OCI-LY7 (cell line): ENCODE data around the gene NTMT1. TPM values are rescaled to one million over a fixed set of nuclear protein-coding genes. Genes with fewer than 3 reads are reported as not detected.

ENCODE experiments used
- BruUV-seq: library from RNA; stranded (reverse); fragments of 400-500 nt; replicated peaks from 2 replicates; lab custom pipeline; 2021; lab: Mats Ljungman, UMichigan
- CTCF ChIA-PET: fragments of 300-600 bp; sonication (Branson Sonifier 250); formaldehyde crosslinking; loops from one replicate; lab custom pipeline; 2022; ENCODE audit warnings: antibody characterized with exemption; ENCODE audit not compliant: unreplicated experiment; lab: Charles Lee
- POLR2A ChIA-PET: fragments of 300-600 bp; sonication (Branson Sonifier 250); formaldehyde crosslinking; loops from one replicate; lab custom pipeline; 2022; ENCODE audit warnings: antibody characterized with exemption; lab: Charles Lee
- DNase-seq: peaks from one replicate; pipeline ENCODE4 v3.0.0-alpha.2; 2015; ENCODE audit warnings: low spot score
- H2AFZ ChIP-seq: fragments of 200-600 bp; sonication (generic), shearing (Covaris generic); 2 replicates; pipeline ENCODE4 v1.6.1; 2014; ENCODE audit warnings: mild to moderate bottlenecking, antibody characterized with exemption, low read length, moderate library complexity
- H3K27ac ChIP-seq: fragments of 200-600 bp; sonication (generic); 2 replicates; pipeline ENCODE4 v1.5.1; 2014; ENCODE audit warnings: mixed run types, low read depth, mild to moderate bottlenecking, moderate library complexity, low read length, inconsistent platforms; ENCODE audit not compliant: poor library complexity, severe bottlenecking
- H3K36me3 ChIP-seq: fragments of 200-600 bp; sonication (generic); 2 replicates; pipeline ENCODE4 v1.6.1; 2014; ENCODE audit warnings: mild to moderate bottlenecking, antibody characterized with exemption, low read length, moderate library complexity, mixed read lengths; ENCODE audit not compliant: insufficient read depth
- H3K4me1 ChIP-seq: fragments of 200-600 bp; sonication (generic); 2 replicates; pipeline ENCODE4 v1.5.1; 2014; ENCODE audit warnings: mild to moderate bottlenecking, low read length; ENCODE audit not compliant: insufficient read depth, poor library complexity, severe bottlenecking
- H3K4me2 ChIP-seq: fragments of 200-600 bp; sonication (generic); 2 replicates; pipeline ENCODE4 v1.6.1; 2014; ENCODE audit warnings: mild to moderate bottlenecking, low read length
- H3K4me3 ChIP-seq: fragments of 200-600 bp; sonication (generic); 2 replicates; pipeline ENCODE4 v1.5.1; 2014; ENCODE audit warnings: mild to moderate bottlenecking, low read depth, low read length; ENCODE audit not compliant: poor library complexity, severe bottlenecking
- H3K79me2 ChIP-seq: fragments of 200-600 bp; sonication (generic); 2 replicates; pipeline ENCODE4 v1.6.1; 2016; ENCODE audit warnings: low read depth, mild to moderate bottlenecking, low read length, moderate library complexity, mixed read lengths; ENCODE audit not compliant: insufficient read depth
- H3K9me2 ChIP-seq: fragments of 200-600 bp; sonication (generic); 2 replicates; pipeline ENCODE4 v1.6.1; 2016; ENCODE audit warnings: mild to moderate bottlenecking, low read length, mixed read lengths; ENCODE audit not compliant: insufficient read depth
- H3K9me3 ChIP-seq: fragments of 200-600 bp; sonication (generic); 2 replicates; pipeline ENCODE4 v1.6.1; 2014; ENCODE audit warnings: mild to moderate bottlenecking, mixed run types, low read length, mixed read lengths
- H4K20me1 ChIP-seq: fragments of 200-600 bp; sonication (generic); 2 replicates; pipeline ENCODE4 v1.6.1; 2014; ENCODE audit warnings: mild to moderate bottlenecking, antibody characterized with exemption, low read length, moderate library complexity, mixed read lengths; ENCODE audit not compliant: insufficient read depth
- EZH2phosphoT487 ChIP-seq: fragments of 200-600 bp; sonication (generic); IDR thresholded peaks from 2 replicates; pipeline ENCODE4 v1.6.1; 2018; ENCODE audit warnings: low read depth, borderline replicate concordance, mild to moderate bottlenecking, mixed run types, antibody characterized with exemption, low read length, moderate library complexity, mixed read lengths
- intact Hi-C: fragments of 100-400 bp; cut with micrococcal nuclease; formaldehyde crosslinking; loops from one replicate; pipeline ENCODE4 v1.10.0; 2022; ENCODE audit not compliant: unreplicated experiment
- total RNA-seq, 2 experiments: library from RNA; depleted of rRNA in 1 of 2; stranded (reverse); fragments of >200 nt in 1 of 2; shearing (Covaris generic) in 1 of 2; gene quantifications; 2 replicates each; pipeline ENCODE4 v1.2.3, GENCODE V29; 2014 to 2022
- TF ChIP-seq, protein P1 (sequence below): fragments of 200-600 bp; sonication (generic); conservative IDR thresholded peaks from 2 replicates; pipeline ENCODE4 v1.5.1; 2014; ENCODE audit warnings: mild to moderate bottlenecking, antibody characterized with exemption, low read length, moderate library complexity, mixed read lengths

NTMT1 gene
- total RNA-seq, 2 experiments from 2014 or later = 46.6 to 59.8 TPM

DNA sequence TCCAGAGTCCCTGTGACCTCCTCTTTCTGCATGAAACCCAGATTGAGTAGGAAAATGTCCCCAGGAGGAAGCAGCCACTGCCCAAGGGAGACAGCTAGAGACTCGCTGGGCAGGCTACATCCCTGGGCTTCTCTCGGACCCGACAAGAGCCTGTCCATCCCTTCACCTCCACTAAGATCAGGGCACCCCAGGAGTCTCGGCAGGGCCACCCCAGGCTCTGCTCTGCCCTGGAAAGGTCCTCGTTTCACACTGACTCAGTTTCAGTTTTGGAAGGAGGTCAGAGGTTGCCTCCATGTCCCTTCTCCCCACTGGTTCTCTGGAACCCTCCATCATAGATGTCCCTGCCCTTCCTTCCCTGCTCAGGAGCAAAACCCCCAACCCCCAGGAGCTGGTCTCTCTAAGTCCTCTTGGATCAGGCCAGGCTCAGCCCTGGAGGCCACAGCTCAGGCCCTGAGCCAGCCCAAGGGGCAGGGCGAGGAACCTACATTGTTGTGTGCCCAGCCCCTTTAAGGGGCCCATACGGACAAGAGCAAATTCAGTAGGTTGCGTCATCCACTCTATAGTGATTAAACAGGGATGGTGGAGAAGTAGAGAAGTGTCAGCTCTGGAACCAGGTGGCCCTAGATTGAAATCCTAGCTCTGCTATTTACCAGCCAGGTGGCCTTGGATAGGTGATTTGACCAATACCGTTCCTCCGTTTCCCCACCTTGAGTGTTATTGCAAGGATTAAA is 42.5 kb upstream of the NTMT1 start:
- H3K9me3 ChIP-seq = no peaks in the 10 kb centered on the region
- H3K36me3 ChIP-seq = no peaks in the 10 kb centered on the region
- TF ChIP-seq EZH2phosphoT487 = no peak
- ChIA-PET POLR2A (interaction anchor here (0.9 kb wide), 1 partner anchor 42 kb away, joined by 7 read pairs; the partner anchor contains the start of gene NTMT1), CTCF (no interaction called here)
- peak overlapping the region; percentile 18; the same call in 1 of the 2 replicates for H3K4me2 ChIP-seq
- H3K4me3 ChIP-seq = no peak overlapping the region
- intact Hi-C loops = no loop called here
- no peaks in the 10 kb centered on the region for H3K9me2 ChIP-seq
- peaks cover 56% of the 10 kb centered on the region for H3K4me1 ChIP-seq
- DNase-seq = no peak
- no peaks in the 10 kb centered on the region for H4K20me1 ChIP-seq
- H2AFZ ChIP-seq = peak overlapping the region; percentile 0; the same call in 1 of the 2 replicates
- no peak overlapping the region for H3K27ac ChIP-seq
- H3K79me2 ChIP-seq = no peaks in the 10 kb centered on the region
- no TSS peak for BruUV-seq

DNA sequence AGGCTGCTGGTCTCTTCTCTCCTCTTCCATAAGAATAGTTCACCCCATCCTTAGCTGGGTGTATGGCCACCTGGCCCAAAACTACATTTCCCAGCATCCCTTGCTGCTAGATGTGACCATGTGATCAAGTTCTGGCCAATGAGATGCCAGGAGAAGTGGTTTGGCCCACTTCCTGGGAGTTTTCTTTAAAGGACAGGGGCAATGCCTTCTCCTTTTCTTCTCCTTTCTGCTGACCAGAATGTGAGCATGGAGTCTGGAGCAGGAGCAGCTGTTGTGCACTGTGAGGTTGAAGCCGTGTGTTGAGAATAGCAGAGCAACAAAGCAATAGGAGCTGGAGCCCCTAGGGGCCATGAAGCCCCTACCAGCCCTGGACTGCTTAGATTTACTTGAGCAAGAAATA is 41.8 kb upstream of the NTMT1 start:
- H3K4me1 ChIP-seq = peaks cover 56% of the 10 kb centered on the region
- peak overlapping the region; percentile 92 for H2AFZ ChIP-seq
- BruUV-seq = no TSS peak
- ChIA-PET CTCF (no interaction called here), POLR2A (interaction anchor here (0.6 to 1.0 kb wide), 3 partner anchors 16 to 243 kb away, joined by 3 to 7 read pairs (median 4); partner anchors contain the start of gene NTMT1)
- intact Hi-C loops = no loop called here
- H4K20me1 ChIP-seq = no peaks in the 10 kb centered on the region
- DNase-seq = peak; percentile 91
- H3K4me2 ChIP-seq = peak overlapping the region; percentile 31
- peak overlapping the region; percentile 7 for H3K4me3 ChIP-seq
- H3K79me2 ChIP-seq = no peaks in the 10 kb centered on the region
- H3K27ac ChIP-seq = no peak overlapping the region
- H3K9me3 ChIP-seq = no peaks in the 10 kb centered on the region
- H3K36me3 ChIP-seq = no peaks in the 10 kb centered on the region
- no peaks in the 10 kb centered on the region for H3K9me2 ChIP-seq
- TF ChIP-seq, protein P1, sequence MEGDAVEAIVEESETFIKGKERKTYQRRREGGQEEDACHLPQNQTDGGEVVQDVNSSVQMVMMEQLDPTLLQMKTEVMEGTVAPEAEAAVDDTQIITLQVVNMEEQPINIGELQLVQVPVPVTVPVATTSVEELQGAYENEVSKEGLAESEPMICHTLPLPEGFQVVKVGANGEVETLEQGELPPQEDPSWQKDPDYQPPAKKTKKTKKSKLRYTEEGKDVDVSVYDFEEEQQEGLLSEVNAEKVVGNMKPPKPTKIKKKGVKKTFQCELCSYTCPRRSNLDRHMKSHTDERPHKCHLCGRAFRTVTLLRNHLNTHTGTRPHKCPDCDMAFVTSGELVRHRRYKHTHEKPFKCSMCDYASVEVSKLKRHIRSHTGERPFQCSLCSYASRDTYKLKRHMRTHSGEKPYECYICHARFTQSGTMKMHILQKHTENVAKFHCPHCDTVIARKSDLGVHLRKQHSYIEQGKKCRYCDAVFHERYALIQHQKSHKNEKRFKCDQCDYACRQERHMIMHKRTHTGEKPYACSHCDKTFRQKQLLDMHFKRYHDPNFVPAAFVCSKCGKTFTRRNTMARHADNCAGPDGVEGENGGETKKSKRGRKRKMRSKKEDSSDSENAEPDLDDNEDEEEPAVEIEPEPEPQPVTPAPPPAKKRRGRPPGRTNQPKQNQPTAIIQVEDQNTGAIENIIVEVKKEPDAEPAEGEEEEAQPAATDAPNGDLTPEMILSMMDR = 0 out of 2 replicates have a peak, but pooled peaks have one; percentile 31
- no peak for TF ChIP-seq EZH2phosphoT487

DNA sequence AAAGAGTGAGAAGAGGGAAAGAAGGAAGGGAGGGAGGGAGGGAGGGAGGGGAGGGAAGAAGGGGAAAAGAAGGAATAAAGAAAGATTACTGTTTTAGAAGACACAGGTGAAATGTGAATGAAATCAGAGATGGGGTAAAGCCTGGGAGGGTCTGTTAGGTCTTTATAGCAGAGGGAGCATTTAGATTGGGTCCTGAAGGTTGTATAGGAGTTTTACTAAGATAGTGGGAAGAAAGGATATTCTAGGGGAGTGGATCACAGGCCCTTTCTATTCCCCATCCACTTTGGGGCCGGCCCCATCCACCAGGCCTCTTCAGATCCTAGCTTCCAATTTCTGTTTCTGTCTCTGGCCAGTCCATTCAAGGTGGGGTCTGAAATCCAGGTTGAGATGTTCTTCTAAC is 40.6 kb upstream of the NTMT1 start:
- no TSS peak for BruUV-seq
- peaks cover 46% of the 10 kb centered on the region for H3K4me1 ChIP-seq
- H3K79me2 ChIP-seq = no peaks in the 10 kb centered on the region
- intact Hi-C loops = no loop called here
- TF ChIP-seq, protein P1 = no peak
- TF ChIP-seq EZH2phosphoT487 = no peak
- no peak overlapping the region for H3K27ac ChIP-seq
- CTCF ChIA-PET = no interaction called here
- no peaks in the 10 kb centered on the region for H3K9me3 ChIP-seq
- H3K4me3 ChIP-seq = no peak overlapping the region
- H2AFZ ChIP-seq = no peak overlapping the region
- no peak overlapping the region for H3K4me2 ChIP-seq
- H4K20me1 ChIP-seq = no peaks in the 10 kb centered on the region
- no peaks in the 10 kb centered on the region for H3K36me3 ChIP-seq
- no peak for DNase-seq
- POLR2A ChIA-PET = interaction anchor here (0.8 kb wide), 1 partner anchor 407 kb away, joined by 4 read pairs; no protein-coding TSS in a partner anchor
- no peaks in the 10 kb centered on the region for H3K9me2 ChIP-seq
